HG03442 (cell line): ENCODE results near the gene NTM.
"Not testable (repeated sequence)": the region's sequence is repeated elsewhere in the genome, so short reads cannot be mapped to it uniquely, and the experiment has no call there.

ENCODE experiments used
- ATAC-seq: cut with Tn5 transposase; IDR thresholded peaks from one replicate; pipeline ENCODE4 v1.9.1; 2021; ENCODE audit warnings: mild to moderate bottlenecking, moderate library complexity; ENCODE audit not compliant: unreplicated experiment

Gene NTM

GRCh38 chr11:132050049-132050448 lies 679.6 kb downstream of the NTM start:
- no peak for ATAC-seq

GRCh38 chr11:132050577-132051165 lies 680.3 kb downstream of the NTM start:
- ATAC-seq = no peak

- no peak for ATAC-seq
These were observed 681.3 kb downstream of the NTM start for GRCh38 chr11:132051704-132052103.

- no peak for ATAC-seq
These were observed 681.9 kb downstream of the NTM start for GRCh38 chr11:132052342-132052741.

- no peak for ATAC-seq
These were observed 682.5 kb downstream of the NTM start for GRCh38 chr11:132052904-132053303.

GRCh38 chr11:132054822-132055221 lies 684.4 kb downstream of the NTM start:
- no peak for ATAC-seq

GRCh38 chr11:132055296-132055695 lies 684.9 kb downstream of the NTM start:
- no peak for ATAC-seq

GRCh38 chr11:132056689-132057088 lies 686.3 kb downstream of the NTM start:
- no peak for ATAC-seq

- ATAC-seq = no peak
These were observed 686.9 kb downstream of the NTM start for GRCh38 chr11:132057266-132057665.

- no peak for ATAC-seq
These were observed 687.9 kb downstream of the NTM start for GRCh38 chr11:132058211-132058772.

- no peak for ATAC-seq
These were observed 690.2 kb downstream of the NTM start for GRCh38 chr11:132060567-132060966.

GRCh38 chr11:132062031-132062430 lies 691.6 kb downstream of the NTM start:
- no peak for ATAC-seq

- ATAC-seq = no peak
These were observed 692.1 kb downstream of the NTM start for GRCh38 chr11:132062541-132062940.

- no peak for ATAC-seq
These were observed 694.7 kb downstream of the NTM start for GRCh38 chr11:132064987-132065620.

- ATAC-seq = no peak
These were observed 698.1 kb downstream of the NTM start for GRCh38 chr11:132068556-132068955.

GRCh38 chr11:132069593-132069992 lies 699.2 kb downstream of the NTM start:
- not testable (repeated sequence) for ATAC-seq

GRCh38 chr11:132070907-132071306 lies 700.5 kb downstream of the NTM start:
- ATAC-seq = not testable (repeated sequence)

GRCh38 chr11:132072044-132072857 lies 701.8 kb downstream of the NTM start:
- no peak for ATAC-seq

GRCh38 chr11:132072858-132073211 lies 702.4 kb downstream of the NTM start:
- no peak for ATAC-seq

- ATAC-seq = no peak
These were observed 703.4 kb downstream of the NTM start for GRCh38 chr11:132073787-132074186.

- ATAC-seq = no peak
These were observed 705.0 kb downstream of the NTM start for GRCh38 chr11:132075447-132075846.

GRCh38 chr11:132077416-132077815 lies 707.0 kb downstream of the NTM start:
- ATAC-seq = no peak
